Lower leg skin (tissue), 4 donors: ENCODE measurements around the gene DTX4. TPM values are rescaled to one million over a fixed set of nuclear protein-coding genes. Genes with fewer than 3 reads are reported as not detected.
"Not testable (repeated sequence)": the region's sequence is repeated elsewhere in the genome, so short reads cannot be mapped to it uniquely, and the experiment has no call there.

ENCODE experiments used
- DNase-seq, 2 donors: peaks; one replicate each; pipeline ENCODE4 v3.0.0-alpha.2; 2019; ENCODE audit warnings: low spot score in 2 of 2
- H3K4me3 ChIP-seq: fragments of 200-600 bp; sonication (generic); 2 replicates; pipeline ENCODE4 v1.5.1; 2017; ENCODE audit warnings: mild to moderate bottlenecking, low read depth; ENCODE audit not compliant: poor library complexity, severe bottlenecking
- CTCF ChIP-seq, 3 donors: fragments of 450-650 bp; IDR thresholded peaks; one replicate each; pipeline ENCODE4 v1.5.1; 2016; ENCODE audit warnings: antibody characterized with exemption in 3 of 3, mild to moderate bottlenecking in 3 of 3, moderate library complexity in 2 of 3
- POLR2A ChIP-seq, 2 donors: fragments of 450-650 bp; IDR thresholded peaks; one replicate each; pipeline ENCODE4 v1.6.1; 2016 to 2017; ENCODE audit warnings: antibody characterized with exemption in 2 of 2, mild to moderate bottlenecking in 1 of 2, moderate library complexity in 1 of 2
- WGBS, 2 donors: methylation state at CpG; one replicate each; pipeline ENCODE4 v1.1.5; 2018; 5-methylcytosine and 5-hydroxymethylcytosine counted together
- intact Hi-C: fragments of 100-400 bp; cut with DNase I; formaldehyde crosslinking; loops from one replicate; pipeline ENCODE4 v1.15.0; 2023; ENCODE audit warnings: low total_unique reads
- total RNA-seq, 4 donors: library from RNA; depleted of rRNA; stranded (reverse); fragments of >200 nt; gene quantifications; one replicate each; pipeline ENCODE4 v1.1.0, GENCODE V29; 2016

DTX4 gene
- total RNA-seq: 1 to 10 TPM; 1.2 to 6.4 (median 3.4) TPM

- peak within 1 kb of the TSS; percentile 28 for H3K4me3 ChIP-seq
- TF ChIP-seq CTCF (IDR thresholded peaks at IDR 0.05): peak in 1 of 3 donors; percentile 67
- no peak for TF ChIP-seq POLR2A (IDR thresholded peaks at IDR 0.05)
- intact Hi-C loops: loop anchor here (2.0 kb wide), 1 partner anchor 35 kb away; no protein-coding TSS in a partner anchor
- WGBS, 2 donors: 0% methylated on average over 43 to 54 of the region's 64 CpGs
- peak; percentile 91 to 98 for DNase-seq
Observed at GRCh38 chr11:59171508-59172322, at the start of gene DTX4. DTX4 (plus strand) TSS chr11:59172132; CDS start chr11:59172596, 464 bp downstream.

- intact Hi-C loops: no loop called here
- peak; percentile 76 to 97 for DNase-seq
- no peak overlapping the region for H3K4me3 ChIP-seq
- no peak for TF ChIP-seq POLR2A (IDR thresholded peaks at IDR 0.05)
- peak in 1 of 3 donors; percentile 68 for TF ChIP-seq CTCF (IDR thresholded peaks at IDR 0.05)
- WGBS, 2 donors: 13 to 21% methylated on average over 20 of the region's 20 CpGs
Observed at GRCh38 chr11:59135648-59136461, 36.1 kb upstream of the DTX4 start.

- H3K4me3 ChIP-seq, DNase-seq, intact Hi-C loops: not testable (repeated sequence)
- WGBS, 2 donors: 84 to 85% methylated on average over 6 of the region's 6 CpGs
Observed at GRCh38 chr11:59136551-59136950, 35.4 kb upstream of the DTX4 start.

GRCh38 chr11:59137190-59137589, 34.7 kb upstream of the DTX4 start:
- TF ChIP-seq POLR2A (IDR thresholded peaks at IDR 0.05) (no peak), CTCF (IDR thresholded peaks at IDR 0.05) (no peak)
- H3K4me3 ChIP-seq: no peak overlapping the region
- intact Hi-C loops: no loop called here
- 93 to 97% methylated on average over 17 of the region's 17 CpGs for WGBS, 2 donors
- no peak for DNase-seq

GRCh38 chr11:59138643-59139042, 33.3 kb upstream of the DTX4 start:
- intact Hi-C loops: no loop called here
- WGBS, 2 donors: 71 to 83% methylated on average over 2 of the region's 2 CpGs
- no peak for DNase-seq
- TF ChIP-seq POLR2A (IDR thresholded peaks at IDR 0.05) (no peak), CTCF (IDR thresholded peaks at IDR 0.05) (no peak)
- H3K4me3 ChIP-seq: no peak overlapping the region

GRCh38 chr11:59141191-59141590, 30.7 kb upstream of the DTX4 start:
- WGBS, 2 donors: 74 to 91% methylated on average over 4 of the region's 4 CpGs
- no peak for DNase-seq
- intact Hi-C loops: no loop called here
- no peak for TF ChIP-seq CTCF (IDR thresholded peaks at IDR 0.05)
- TF ChIP-seq POLR2A (IDR thresholded peaks at IDR 0.05): no peak
- no peak overlapping the region for H3K4me3 ChIP-seq
